Stimulated activated CD4-positive, alpha-beta T cell treated with anti-CD3 and anti-CD28 coated beads, Interleukin-4, amount 100 ng/mL, for 24 hours (primary cell): ENCODE data around the gene MEIS3.
"Not testable (repeated sequence)": the region's sequence is repeated elsewhere in the genome, so short reads cannot be mapped to it uniquely, and the experiment has no call there.

Experiments
- DNase-seq: peaks from one replicate; pipeline ENCODE4 v3.0.0-alpha.2; 2020

The MEIS3 gene

GRCh38 chr19:47414469-47414868 lies 4.9 kb downstream of the MEIS3 start:
- DNase-seq = no peak

- no peak for DNase-seq
Observed at GRCh38 chr19:47413941-47414340, 5.4 kb downstream of the MEIS3 start.

- DNase-seq = not testable (repeated sequence)
Observed at GRCh38 chr19:47411696-47412095, 7.6 kb downstream of the MEIS3 start.

- DNase-seq = no peak
Observed at GRCh38 chr19:47411101-47411500, 8.2 kb downstream of the MEIS3 start.

GRCh38 chr19:47408156-47408938 lies 11.0 kb downstream of the MEIS3 start:
- DNase-seq = no peak

GRCh38 chr19:47407417-47407774 lies 11.9 kb downstream of the MEIS3 start:
- no peak for DNase-seq

- DNase-seq = no peak
Observed at GRCh38 chr19:47406711-47407416, 12.5 kb downstream of the MEIS3 start.

- DNase-seq = no peak
Observed at GRCh38 chr19:47405854-47406417, 13.4 kb downstream of the MEIS3 start.

- no peak for DNase-seq
Observed at GRCh38 chr19:47405197-47405550, 14.2 kb downstream of the MEIS3 start.

GRCh38 chr19:47404334-47405196 lies 14.8 kb downstream of the MEIS3 start:
- DNase-seq = no peak

GRCh38 chr19:47402504-47402903 lies 16.8 kb downstream of the MEIS3 start:
- no peak for DNase-seq

GRCh38 chr19:47398707-47399597 lies 20.4 kb downstream of the MEIS3 start:
- DNase-seq = no peak

- DNase-seq = peak; percentile 87
Observed at GRCh38 chr19:47391510-47392223, 27.7 kb downstream of the MEIS3 start.

- DNase-seq = no peak
Observed at GRCh38 chr19:47390533-47391488, 28.5 kb downstream of the MEIS3 start.

GRCh38 chr19:47389150-47389556 lies 30.2 kb downstream of the MEIS3 start:
- no peak for DNase-seq

GRCh38 chr19:47388721-47389120 lies 30.6 kb downstream of the MEIS3 start:
- DNase-seq = not testable (repeated sequence)

GRCh38 chr19:47387623-47388022 lies 31.7 kb downstream of the MEIS3 start:
- DNase-seq = not testable (repeated sequence)

GRCh38 chr19:47386582-47386981 lies 32.7 kb downstream of the MEIS3 start:
- not testable (repeated sequence) for DNase-seq

- not testable (repeated sequence) for DNase-seq
Observed at GRCh38 chr19:47384533-47384932, 34.8 kb downstream of the MEIS3 start.

- not testable (repeated sequence) for DNase-seq
Observed at GRCh38 chr19:47383890-47384289, 35.4 kb downstream of the MEIS3 start.
